Esophagus muscularis mucosa (tissue), 4 donors: ENCODE data around the gene CMPK2.

Experiments used
- CTCF ChIP-seq, 3 experiments: fragments of 200-600 bp in 2 of 3; fragments of 450-650 bp in 1 of 3; sonication (generic) in 2 of 3; IDR thresholded peaks; one replicate each; pipeline ENCODE4 v1.5.1; 2017 to 2019; ENCODE audit warnings: antibody characterized with exemption in 3 of 3, mild to moderate bottlenecking in 2 of 3, moderate library complexity in 1 of 3
- EP300 ChIP-seq: sonication (generic); formaldehyde crosslinking; IDR thresholded peaks from one replicate; pipeline ENCODE4 v1.6.1; 2017; ENCODE audit warnings: antibody characterized with exemption
- POLR2A ChIP-seq: fragments of 450-650 bp; IDR thresholded peaks from one replicate; pipeline ENCODE4 v1.6.1; 2017; ENCODE audit warnings: antibody characterized with exemption, moderate library complexity, mild to moderate bottlenecking, low read depth
- POLR2AphosphoS5 ChIP-seq, 2 donors: sonication (generic); formaldehyde crosslinking; IDR thresholded peaks; one replicate each; pipeline ENCODE4 v1.6.1; 2017; ENCODE audit warnings: antibody characterized with exemption in 2 of 2

DNA sequence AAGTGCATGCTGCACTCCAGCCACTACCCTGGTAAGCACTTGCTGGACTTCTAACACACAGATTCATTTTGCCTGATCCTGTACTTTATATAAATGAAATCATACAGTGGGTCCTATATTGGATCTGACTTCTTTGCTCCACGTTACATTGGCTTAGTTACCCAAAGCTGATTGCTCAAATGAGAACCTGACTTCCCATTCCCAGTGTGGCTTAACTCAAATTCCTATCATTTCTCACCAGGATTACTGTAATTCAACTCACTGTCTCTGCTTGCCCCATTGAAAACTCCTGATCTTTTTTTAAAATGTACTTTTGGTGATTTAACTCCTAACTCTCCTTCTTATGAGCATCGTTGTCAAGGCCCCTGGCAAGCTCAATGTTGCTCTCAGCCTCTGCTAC, 13.3 kb upstream of the CMPK2 start:
- no peak for TF ChIP-seq CTCF (IDR thresholded peaks at IDR 0.05)
- TF ChIP-seq POLR2A: no peak
- TF ChIP-seq EP300: no peak
- TF ChIP-seq POLR2AphosphoS5 (IDR thresholded peaks at IDR 0.05): no peak
